HL-60 (cell line): Measurements from ENCODE around the gene ENOX1.

Experiments
- DNase-seq, 2 experiments: peaks; one replicate each; pipeline ENCODE4 v3.0.0-alpha.2; 2010 to 2020; ENCODE audit warnings: low read depth in 1 of 2, low spot score in 1 of 2
- H3K27ac ChIP-seq: fragments of 250-450 bp; sonication (Bioruptor Pico); replicated peaks from 2 replicates; pipeline ENCODE4 v1.5.1; 2020; ENCODE audit warnings: mild to moderate bottlenecking, moderate library complexity
- H3K27me3 ChIP-seq: fragments of 250-450 bp; sonication (Bioruptor Pico); 2 replicates; pipeline ENCODE4 v1.5.1; 2021; ENCODE audit warnings: mild to moderate bottlenecking, moderate library complexity; ENCODE audit not compliant: insufficient read depth, poor library complexity, severe bottlenecking
- H3K4me3 ChIP-seq: replicated peaks from 2 replicates; pipeline ENCODE4 v1.5.1; 2011; ENCODE audit warnings: mild to moderate bottlenecking, control low read depth, low read length; ENCODE audit not compliant: insufficient read depth
- CTCF ChIP-seq: IDR thresholded peaks from one replicate; pipeline ENCODE4 v1.5.1; 2011; ENCODE audit warnings: low read length, control low read depth, inconsistent platforms; ENCODE audit not compliant: insufficient read depth
- GABPA ChIP-seq: IDR thresholded peaks from 2 replicates; pipeline ENCODE4 v1.6.1; 2012; ENCODE audit warnings: low read depth
- POLR2AphosphoS5 ChIP-seq: IDR thresholded peaks from 2 replicates; pipeline ENCODE4 v1.6.1; 2012; ENCODE audit warnings: low read depth
- SPI1 ChIP-seq: IDR thresholded peaks from 2 replicates; pipeline ENCODE4 v1.6.1; 2012; ENCODE audit warnings: low read depth, mild to moderate bottlenecking, borderline replicate concordance
- TF ChIP-seq, protein P1 (sequence below): IDR thresholded peaks from 2 replicates; pipeline ENCODE4 v1.6.1; 2012; ENCODE audit warnings: low read depth; ENCODE audit not compliant: insufficient replicate concordance

The ENOX1 gene

GRCh38 chr13:43472339-43472738, 314.4 kb downstream of the ENOX1 start:
- DNase-seq: no peak
- peaks cover 4% of the 10 kb centered on the region for H3K27me3 ChIP-seq
- TF ChIP-seq, protein P1, sequence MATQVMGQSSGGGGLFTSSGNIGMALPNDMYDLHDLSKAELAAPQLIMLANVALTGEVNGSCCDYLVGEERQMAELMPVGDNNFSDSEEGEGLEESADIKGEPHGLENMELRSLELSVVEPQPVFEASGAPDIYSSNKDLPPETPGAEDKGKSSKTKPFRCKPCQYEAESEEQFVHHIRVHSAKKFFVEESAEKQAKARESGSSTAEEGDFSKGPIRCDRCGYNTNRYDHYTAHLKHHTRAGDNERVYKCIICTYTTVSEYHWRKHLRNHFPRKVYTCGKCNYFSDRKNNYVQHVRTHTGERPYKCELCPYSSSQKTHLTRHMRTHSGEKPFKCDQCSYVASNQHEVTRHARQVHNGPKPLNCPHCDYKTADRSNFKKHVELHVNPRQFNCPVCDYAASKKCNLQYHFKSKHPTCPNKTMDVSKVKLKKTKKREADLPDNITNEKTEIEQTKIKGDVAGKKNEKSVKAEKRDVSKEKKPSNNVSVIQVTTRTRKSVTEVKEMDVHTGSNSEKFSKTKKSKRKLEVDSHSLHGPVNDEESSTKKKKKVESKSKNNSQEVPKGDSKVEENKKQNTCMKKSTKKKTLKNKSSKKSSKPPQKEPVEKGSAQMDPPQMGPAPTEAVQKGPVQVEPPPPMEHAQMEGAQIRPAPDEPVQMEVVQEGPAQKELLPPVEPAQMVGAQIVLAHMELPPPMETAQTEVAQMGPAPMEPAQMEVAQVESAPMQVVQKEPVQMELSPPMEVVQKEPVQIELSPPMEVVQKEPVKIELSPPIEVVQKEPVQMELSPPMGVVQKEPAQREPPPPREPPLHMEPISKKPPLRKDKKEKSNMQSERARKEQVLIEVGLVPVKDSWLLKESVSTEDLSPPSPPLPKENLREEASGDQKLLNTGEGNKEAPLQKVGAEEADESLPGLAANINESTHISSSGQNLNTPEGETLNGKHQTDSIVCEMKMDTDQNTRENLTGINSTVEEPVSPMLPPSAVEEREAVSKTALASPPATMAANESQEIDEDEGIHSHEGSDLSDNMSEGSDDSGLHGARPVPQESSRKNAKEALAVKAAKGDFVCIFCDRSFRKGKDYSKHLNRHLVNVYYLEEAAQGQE: no peak
- TF ChIP-seq CTCF: no peak
- no peak overlapping the region for H3K4me3 ChIP-seq
- H3K27ac ChIP-seq: no peak overlapping the region

DNA sequence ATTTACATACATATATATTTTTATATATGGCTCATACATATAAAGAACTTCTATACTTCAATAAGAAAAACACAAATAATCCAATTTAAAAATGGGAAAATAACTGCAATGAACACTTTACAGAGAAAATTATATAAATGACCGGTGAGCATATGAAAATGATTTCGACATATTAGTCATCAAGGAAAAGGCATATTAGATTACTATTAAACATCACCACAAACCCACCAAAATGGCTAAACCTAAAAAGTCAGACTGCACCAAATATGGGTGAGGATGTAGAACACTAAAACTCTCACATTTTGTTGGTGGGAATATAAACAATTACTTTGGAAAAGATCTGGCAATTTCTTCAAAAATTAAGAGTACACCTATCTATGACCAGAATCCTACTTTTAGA, 316.2 kb downstream of the ENOX1 start:
- H3K4me3 ChIP-seq: no peak overlapping the region
- H3K27me3 ChIP-seq: peaks cover 4% of the 10 kb centered on the region
- TF ChIP-seq SPI1 (no peak), GABPA (no peak), POLR2AphosphoS5 (no peak), CTCF (no peak)
- TF ChIP-seq, protein P1: no peak
- H3K27ac ChIP-seq: no peak overlapping the region
- DNase-seq: no peak

DNA sequence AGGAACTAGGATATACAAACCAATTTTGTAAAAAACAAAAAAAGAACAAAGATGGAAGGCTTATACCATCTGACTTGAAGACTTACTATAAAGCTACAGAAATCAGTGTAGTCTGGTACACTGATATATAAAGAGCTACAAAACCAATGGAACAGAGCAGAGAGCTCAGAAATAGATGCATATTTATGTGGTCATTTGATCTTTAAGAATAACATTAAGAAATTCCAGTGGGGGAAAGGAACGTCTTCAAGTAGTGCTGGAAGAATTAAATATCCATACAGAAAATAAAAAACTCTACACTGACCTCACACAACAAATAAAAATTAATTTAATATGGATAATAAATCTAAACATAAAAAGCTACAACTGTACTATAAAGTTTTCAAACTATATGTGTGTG, 317.0 kb downstream of the ENOX1 start:
- no peak overlapping the region for H3K4me3 ChIP-seq
- H3K27ac ChIP-seq: no peak overlapping the region
- peaks cover 4% of the 10 kb centered on the region for H3K27me3 ChIP-seq
- TF ChIP-seq CTCF: no peak
- TF ChIP-seq POLR2AphosphoS5: no peak
- no peak for TF ChIP-seq GABPA
- no peak for TF ChIP-seq SPI1
- DNase-seq: no peak

DNA sequence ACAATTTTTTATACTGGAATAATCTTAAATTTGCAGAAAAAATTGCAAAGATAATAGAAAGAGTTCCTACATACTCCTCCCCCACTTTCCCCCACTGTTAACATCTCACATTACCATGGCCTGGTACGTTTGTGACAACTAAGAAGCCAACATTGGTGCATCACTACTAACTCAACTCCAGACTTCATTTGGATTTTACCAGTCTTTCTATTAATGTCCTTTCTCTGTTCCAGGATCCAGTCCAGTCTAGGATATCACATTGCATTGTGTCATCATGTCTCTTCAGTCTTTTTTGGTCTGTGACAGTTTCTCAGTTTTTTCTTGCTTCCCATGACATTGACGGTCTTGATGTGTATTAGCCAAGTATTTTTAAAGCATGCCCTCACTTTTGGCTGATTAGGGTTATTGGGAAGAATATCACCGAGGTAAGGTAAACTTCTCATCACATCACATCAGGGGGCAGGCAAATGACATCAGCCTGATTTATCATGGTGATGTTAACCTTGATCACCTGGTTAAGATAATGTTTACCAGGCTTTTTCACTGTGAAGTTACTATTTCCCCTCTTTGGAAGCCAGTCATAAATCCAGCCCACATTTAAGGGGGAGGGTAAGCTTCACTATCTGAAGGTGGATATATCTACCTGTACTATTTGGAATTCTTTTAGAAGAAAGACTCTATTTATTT, 322.1 kb downstream of the ENOX1 start:
- Histone ChIP-seq H3K27ac (no peak overlapping the region), H3K27me3 (peaks cover 3% of the 10 kb centered on the region), H3K4me3 (no peak overlapping the region)
- no peak for DNase-seq
- no peak for TF ChIP-seq SPI1
- TF ChIP-seq POLR2AphosphoS5: no peak
- no peak for TF ChIP-seq CTCF
- TF ChIP-seq, protein P1: no peak
- TF ChIP-seq GABPA: no peak
